ENCODE data around the gene CBX5. TPM values are rescaled to one million over a fixed set of nuclear protein-coding genes. Genes with fewer than 3 reads are reported as not detected.
A peak's percentile ranks its signal among the peaks of the same experiment; 100 is the strongest.

The CBX5 gene
- total and polyA plus RNA-seq, 9 of the 15 experiments (the other 6 are each of a cell fraction or from before 2014, with no cell fraction given): 32.6 to 102 (median 59.2) TPM

GRCh38 chr12:54299515-54300224 lies 19.7 kb upstream of the CBX5 start (continued):
- 0 out of 2 replicates have a peak, but pooled peaks have one; percentile 50 for TF ChIP-seq DLX4 (CRISPR knock-in tag; IDR thresholded peaks at IDR 0.05)
- TF ChIP-seq EZH2 (IDR thresholded peaks at IDR 0.05; ENCODE audit: borderline replicate concordance, low read depth, low read length): no peak
- TF ChIP-seq GABPA (tag; conservative IDR thresholded peaks at IDR 0.05; ENCODE audit: low read depth): no peak
- TF ChIP-seq FOXJ3 (CRISPR knock-in tag; IDR thresholded peaks at IDR 0.05): no peak
- peak; percentile 53; the same call in 1 of the 2 replicates for TF ChIP-seq ZNF263 (CRISPR knock-in tag; IDR thresholded peaks at IDR 0.05; ENCODE audit: borderline replicate concordance)
- no peak for TF ChIP-seq SIN3A (IDR thresholded peaks at IDR 0.05; ENCODE audit: borderline replicate concordance in 2 of 2, control insufficient read depth in 1 of 2, low read depth in 2 of 2, low read length in 2 of 2)
- no peak for TF ChIP-seq RB1 (IDR thresholded peaks at IDR 0.05; ENCODE audit: low read depth)
- no peak for TF ChIP-seq STAT5B (CRISPR knock-in tag; IDR thresholded peaks at IDR 0.05)
- TF ChIP-seq PCBP1 (IDR thresholded peaks at IDR 0.05; ENCODE audit: low read depth, low read length, poor library complexity, severe bottlenecking): no peak
- no peak for TF ChIP-seq JUN (IDR thresholded peaks at IDR 0.05; ENCODE audit: borderline replicate concordance, low read depth, low read length)
- no peak for TF ChIP-seq JUN (CRISPR knock-in tag; IDR thresholded peaks at IDR 0.05; ENCODE audit: borderline replicate concordance)
- TF ChIP-seq THRAP3 (IDR thresholded peaks at IDR 0.05; ENCODE audit: borderline replicate concordance): no peak
- 0 out of 2 replicates have a peak, but pooled peaks have one; percentile 27 for TF ChIP-seq PTBP1 (IDR thresholded peaks at IDR 0.05; ENCODE audit: low read depth, low read length)
- TF ChIP-seq NEUROD1 (IDR thresholded peaks at IDR 0.05; ENCODE audit: borderline replicate concordance, low read depth, low read length, partially characterized antibody): no peak
- TF ChIP-seq KDM2B (CRISPR knock-in tag; IDR thresholded peaks at IDR 0.05): no peak
